ENCODE measurements around the gene RTP3.

RTP3 gene

DNA sequence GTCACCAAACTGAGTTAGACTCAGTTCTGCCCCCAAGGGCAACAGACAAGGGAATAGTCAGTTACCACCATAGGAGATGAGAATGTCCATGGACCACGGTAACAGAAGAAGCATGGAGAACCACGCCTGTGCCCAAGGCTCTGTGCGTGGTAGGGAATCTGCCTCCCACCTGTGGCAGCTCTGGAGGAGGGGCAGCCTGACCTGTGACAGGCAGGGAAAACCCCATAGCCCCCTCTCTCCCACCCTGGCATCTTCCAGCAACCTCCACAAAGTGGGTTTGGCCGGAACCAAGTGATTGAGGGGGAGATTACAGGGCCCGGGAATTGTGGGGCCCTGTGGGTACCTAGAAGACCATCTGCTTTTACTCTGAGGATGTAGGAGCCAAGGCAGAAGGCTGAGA is 18.8 kb upstream of the RTP3 start:
- Histone ChIP-seq H3K27me3 (ENCODE audit: control insufficient read depth, insufficient read depth, low read length) (no peaks in the 10 kb centered on the region), H3K4me1 (no peaks in the 10 kb centered on the region), H3K79me2 (no peaks in the 10 kb centered on the region), H3K4me3 (ENCODE audit: low read depth, low read length) (no peak overlapping the region), H3K27ac (no peak overlapping the region), H3K4me2 (ENCODE audit: low read length) (no peak overlapping the region), H3K36me3 (ENCODE audit: control insufficient read depth, insufficient read depth, low read length) (no peaks in the 10 kb centered on the region), H3K9me3 (ENCODE audit: control insufficient read depth, low read length) (no peaks in the 10 kb centered on the region), H2AFZ (no peak overlapping the region), H3K9ac (no peak overlapping the region)
- TF ChIP-seq, protein P1, sequence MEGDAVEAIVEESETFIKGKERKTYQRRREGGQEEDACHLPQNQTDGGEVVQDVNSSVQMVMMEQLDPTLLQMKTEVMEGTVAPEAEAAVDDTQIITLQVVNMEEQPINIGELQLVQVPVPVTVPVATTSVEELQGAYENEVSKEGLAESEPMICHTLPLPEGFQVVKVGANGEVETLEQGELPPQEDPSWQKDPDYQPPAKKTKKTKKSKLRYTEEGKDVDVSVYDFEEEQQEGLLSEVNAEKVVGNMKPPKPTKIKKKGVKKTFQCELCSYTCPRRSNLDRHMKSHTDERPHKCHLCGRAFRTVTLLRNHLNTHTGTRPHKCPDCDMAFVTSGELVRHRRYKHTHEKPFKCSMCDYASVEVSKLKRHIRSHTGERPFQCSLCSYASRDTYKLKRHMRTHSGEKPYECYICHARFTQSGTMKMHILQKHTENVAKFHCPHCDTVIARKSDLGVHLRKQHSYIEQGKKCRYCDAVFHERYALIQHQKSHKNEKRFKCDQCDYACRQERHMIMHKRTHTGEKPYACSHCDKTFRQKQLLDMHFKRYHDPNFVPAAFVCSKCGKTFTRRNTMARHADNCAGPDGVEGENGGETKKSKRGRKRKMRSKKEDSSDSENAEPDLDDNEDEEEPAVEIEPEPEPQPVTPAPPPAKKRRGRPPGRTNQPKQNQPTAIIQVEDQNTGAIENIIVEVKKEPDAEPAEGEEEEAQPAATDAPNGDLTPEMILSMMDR (IDR thresholded peaks at IDR 0.05): no peak

DNA sequence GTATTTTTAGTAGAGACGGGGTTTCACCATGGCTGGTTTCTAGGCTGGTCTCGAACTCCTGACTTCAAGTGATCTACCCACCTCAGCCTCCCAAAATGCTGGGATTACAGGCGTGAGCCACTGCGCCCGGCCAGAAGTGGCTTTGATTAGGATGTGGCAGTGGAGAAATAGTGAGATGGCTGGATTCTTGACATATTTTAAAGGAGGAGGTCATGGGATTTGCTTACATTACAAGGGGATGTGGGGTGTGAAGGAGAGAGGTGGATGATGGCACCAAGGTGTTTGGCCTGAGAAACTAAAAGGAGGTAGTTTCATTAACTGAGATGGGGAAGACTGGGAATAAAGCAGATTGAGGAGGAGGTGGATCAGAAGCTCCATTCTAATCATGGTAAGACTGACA is 18.1 kb upstream of the RTP3 start:
- Histone ChIP-seq H3K79me2 (no peaks in the 10 kb centered on the region), H3K27me3 (ENCODE audit: control insufficient read depth, insufficient read depth, low read length) (no peaks in the 10 kb centered on the region), H3K4me3 (ENCODE audit: low read depth, low read length) (no peak overlapping the region), H3K4me1 (no peaks in the 10 kb centered on the region), H3K4me2 (ENCODE audit: low read length) (no peak overlapping the region), H3K36me3 (ENCODE audit: control insufficient read depth, insufficient read depth, low read length) (no peaks in the 10 kb centered on the region), H3K9ac (no peak overlapping the region), H3K27ac (no peak overlapping the region), H2AFZ (no peak overlapping the region), H3K9me3 (ENCODE audit: control insufficient read depth, low read length) (no peaks in the 10 kb centered on the region)
- TF ChIP-seq, protein P1 (IDR thresholded peaks at IDR 0.05): no peak

DNA sequence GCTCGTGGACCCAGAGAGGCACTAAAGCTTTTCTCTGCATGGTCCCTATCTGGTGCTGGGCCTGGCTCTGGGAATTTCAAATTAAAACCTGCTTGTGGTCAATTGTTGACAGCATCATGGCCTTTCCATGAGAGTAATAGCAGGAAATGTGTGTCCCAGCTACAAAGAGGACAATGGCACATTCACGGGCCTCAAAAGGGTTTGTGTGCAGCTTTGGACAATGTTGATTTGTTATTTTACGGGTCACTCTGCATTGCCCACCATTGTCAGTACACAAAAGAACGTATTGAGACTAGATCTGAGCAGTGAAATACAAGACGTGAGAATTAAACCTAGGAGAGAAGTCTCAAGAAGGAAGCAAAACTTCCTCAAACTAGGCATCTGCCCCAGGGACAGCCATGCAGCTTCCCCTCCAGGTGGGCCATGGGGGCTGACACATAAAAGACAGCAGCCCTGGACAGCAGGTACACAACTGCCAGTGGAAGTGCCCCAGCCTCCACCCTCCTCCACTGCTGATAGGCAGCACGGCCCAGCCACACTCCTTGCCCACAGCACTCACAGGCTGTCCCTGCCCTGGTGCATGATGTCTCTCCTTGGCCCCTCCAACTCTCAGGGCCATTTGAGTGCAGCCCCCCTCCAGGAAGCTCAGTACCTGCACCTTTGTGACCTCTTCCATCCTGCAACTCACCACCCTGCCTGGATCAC is 17.1 kb upstream of the RTP3 start:
- Histone ChIP-seq H3K9ac (no peak overlapping the region), H3K27ac (no peak overlapping the region), H3K4me3 (ENCODE audit: low read depth, low read length) (no peak overlapping the region), H3K79me2 (no peaks in the 10 kb centered on the region), H3K36me3 (ENCODE audit: control insufficient read depth, insufficient read depth, low read length) (no peaks in the 10 kb centered on the region), H3K27me3 (ENCODE audit: control insufficient read depth, insufficient read depth, low read length) (no peaks in the 10 kb centered on the region), H3K9me3 (ENCODE audit: control insufficient read depth, low read length) (no peaks in the 10 kb centered on the region), H3K4me1 (no peaks in the 10 kb centered on the region), H2AFZ (no peak overlapping the region), H3K4me2 (ENCODE audit: low read length) (no peak overlapping the region)
- TF ChIP-seq, protein P1 (IDR thresholded peaks at IDR 0.05): no peak

DNA sequence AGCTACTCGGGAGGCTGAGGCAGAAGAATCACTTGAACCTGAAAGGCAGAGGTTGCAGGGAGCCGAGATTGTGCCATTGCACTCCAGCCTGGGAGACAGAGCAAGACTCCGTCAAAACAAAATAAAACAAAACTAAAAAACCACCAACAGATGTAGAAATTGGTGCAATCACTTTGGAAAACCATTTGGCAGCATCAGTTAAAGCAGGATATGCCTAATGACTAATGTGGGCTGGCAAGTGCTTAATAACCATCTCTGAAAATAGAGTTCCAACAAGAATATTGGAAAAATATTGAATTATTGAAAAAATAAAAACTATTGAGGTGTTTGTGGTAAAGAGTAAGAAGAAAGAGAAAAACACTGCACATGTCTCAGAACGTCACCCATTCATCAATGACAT is 16.1 kb upstream of the RTP3 start:
- H3K9me3 ChIP-seq (ENCODE audit: control insufficient read depth, low read length): no peaks in the 10 kb centered on the region

More for the DNA sequence above, 16.1 kb upstream of the RTP3 start:
- H3K4me3 ChIP-seq (ENCODE audit: low read depth, low read length): no peak overlapping the region
- no peaks in the 10 kb centered on the region for H3K4me1 ChIP-seq
- H3K27ac ChIP-seq: no peak overlapping the region
- no peak overlapping the region for H2AFZ ChIP-seq
- no peak overlapping the region for H3K4me2 ChIP-seq (ENCODE audit: low read length)
- no peaks in the 10 kb centered on the region for H3K36me3 ChIP-seq (ENCODE audit: control insufficient read depth, insufficient read depth, low read length)
- H3K79me2 ChIP-seq: no peaks in the 10 kb centered on the region
- TF ChIP-seq, protein P1 (IDR thresholded peaks at IDR 0.05): no peak
- no peaks in the 10 kb centered on the region for H3K27me3 ChIP-seq (ENCODE audit: control insufficient read depth, insufficient read depth, low read length)
- H3K9ac ChIP-seq: no peak overlapping the region
